Tibial nerve (tissue), 4 donors: Measurements from ENCODE around the gene ZBTB40. TPM values are rescaled to one million over a fixed set of nuclear protein-coding genes. Genes with fewer than 3 reads are reported as not detected.

Experiments
- DNase-seq, 2 donors: peaks; one replicate each; pipeline ENCODE4 v3.0.0-alpha.2; 2019; ENCODE audit warnings: low spot score in 2 of 2
- H3K27ac ChIP-seq, 4 donors: fragments of 200-600 bp; sonication (generic) in 3 of 4; one replicate each; pipeline ENCODE4 v1.5.1; 2017 to 2019; ENCODE audit warnings: mild to moderate bottlenecking in 1 of 4
- H3K27me3 ChIP-seq, 2 donors: fragments of 200-600 bp; sonication (generic) in 1 of 2; one replicate each; pipeline versions ENCODE4 v1.5.1 to v1.6.0; 2017 to 2019
- H3K36me3 ChIP-seq, 3 donors: fragments of 200-600 bp; sonication (generic); one replicate each; pipeline ENCODE4 v1.5.1; 2018 to 2019
- H3K4me1 ChIP-seq, 4 donors: fragments of 200-600 bp; sonication (generic) in 3 of 4; one replicate each; pipeline ENCODE4 v1.5.1; 2017 to 2019
- H3K4me3 ChIP-seq, 4 donors: fragments of 200-600 bp; sonication (generic) in 3 of 4; one replicate each; pipeline ENCODE4 v1.5.1; 2017 to 2019; ENCODE audit warnings: mild to moderate bottlenecking in 1 of 4, moderate library complexity in 1 of 4
- H3K9me3 ChIP-seq, 4 donors: fragments of 200-600 bp; sonication (generic) in 3 of 4; one replicate each; pipeline ENCODE4 v1.5.1; 2017 to 2019
- EP300 ChIP-seq, 2 donors: sonication (generic); formaldehyde crosslinking; IDR thresholded peaks; one replicate each; pipeline ENCODE4 v1.6.1; 2017; ENCODE audit warnings: antibody characterized with exemption in 2 of 2, mild to moderate bottlenecking in 1 of 2
- POLR2A ChIP-seq, 2 donors: fragments of 450-650 bp; IDR thresholded peaks; one replicate each; pipeline ENCODE4 v1.6.1; 2017; ENCODE audit warnings: antibody characterized with exemption in 2 of 2, mild to moderate bottlenecking in 2 of 2, moderate library complexity in 2 of 2
- WGBS, 2 donors: methylation state at CpG; one replicate each; pipeline ENCODE4 v1.1.5; 2018; 5-methylcytosine and 5-hydroxymethylcytosine counted together
- total RNA-seq, 4 donors: library from RNA; depleted of rRNA; stranded (reverse); fragments of >200 nt; gene quantifications; one replicate each; pipeline ENCODE4 v1.1.0, GENCODE V29; 2016
- TF ChIP-seq, protein P1 (sequence below), 5 experiments: fragments of 200-600 bp in 3 of 5; fragments of 450-650 bp in 2 of 5; sonication (generic) in 3 of 5; IDR thresholded peaks; one replicate each; pipeline ENCODE4 v1.5.1; 2016 to 2019; ENCODE audit warnings: antibody characterized with exemption in 5 of 5, mild to moderate bottlenecking in 3 of 5, moderate library complexity in 2 of 5

ZBTB40 gene
- total RNA-seq, 4 donors from 2014 or later, result 17.8 to 21.2 (median 18.2) TPM

DNA sequence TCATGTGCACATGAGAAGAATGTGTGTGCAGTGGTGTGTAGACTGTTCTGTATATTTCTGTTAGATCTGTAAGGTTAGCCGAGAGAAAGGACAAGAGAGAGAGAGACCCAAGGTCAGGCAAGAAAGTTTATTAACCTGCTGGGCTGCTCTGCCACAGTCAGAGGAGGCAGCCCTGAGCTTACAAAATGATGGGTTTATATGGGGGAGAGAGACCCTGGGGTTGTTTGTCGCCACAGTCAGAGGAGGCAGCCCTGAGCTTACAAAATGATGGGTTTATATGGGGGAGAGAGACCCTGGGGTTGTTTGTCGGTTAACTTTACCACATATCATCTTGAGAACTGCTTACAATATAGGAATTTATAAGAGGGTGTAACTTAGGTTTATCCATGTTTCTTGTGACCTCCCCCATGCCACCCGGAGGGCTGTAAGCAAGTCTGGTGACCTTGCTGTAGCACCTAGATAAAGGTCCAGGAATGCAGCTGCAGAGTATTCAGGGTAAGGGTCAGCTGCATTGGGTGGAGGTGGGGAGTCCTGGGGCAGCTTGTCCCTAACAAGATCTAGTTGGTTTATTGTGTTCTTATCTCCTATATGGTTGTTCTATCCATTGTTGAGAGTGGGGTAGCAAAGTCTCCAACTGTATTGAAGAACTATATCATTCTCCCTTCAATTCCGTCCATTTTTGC lies 9.3 kb upstream of the ZBTB40 start:
- no peaks in the 10 kb centered on the region for H3K4me1 ChIP-seq
- TF ChIP-seq EP300 (IDR thresholded peaks at IDR 0.05) (no peak), POLR2A (IDR thresholded peaks at IDR 0.05) (no peak)
- TF ChIP-seq, protein P1, sequence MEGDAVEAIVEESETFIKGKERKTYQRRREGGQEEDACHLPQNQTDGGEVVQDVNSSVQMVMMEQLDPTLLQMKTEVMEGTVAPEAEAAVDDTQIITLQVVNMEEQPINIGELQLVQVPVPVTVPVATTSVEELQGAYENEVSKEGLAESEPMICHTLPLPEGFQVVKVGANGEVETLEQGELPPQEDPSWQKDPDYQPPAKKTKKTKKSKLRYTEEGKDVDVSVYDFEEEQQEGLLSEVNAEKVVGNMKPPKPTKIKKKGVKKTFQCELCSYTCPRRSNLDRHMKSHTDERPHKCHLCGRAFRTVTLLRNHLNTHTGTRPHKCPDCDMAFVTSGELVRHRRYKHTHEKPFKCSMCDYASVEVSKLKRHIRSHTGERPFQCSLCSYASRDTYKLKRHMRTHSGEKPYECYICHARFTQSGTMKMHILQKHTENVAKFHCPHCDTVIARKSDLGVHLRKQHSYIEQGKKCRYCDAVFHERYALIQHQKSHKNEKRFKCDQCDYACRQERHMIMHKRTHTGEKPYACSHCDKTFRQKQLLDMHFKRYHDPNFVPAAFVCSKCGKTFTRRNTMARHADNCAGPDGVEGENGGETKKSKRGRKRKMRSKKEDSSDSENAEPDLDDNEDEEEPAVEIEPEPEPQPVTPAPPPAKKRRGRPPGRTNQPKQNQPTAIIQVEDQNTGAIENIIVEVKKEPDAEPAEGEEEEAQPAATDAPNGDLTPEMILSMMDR (IDR thresholded peaks at IDR 0.05), result no peak
- no peak overlapping the region for H3K4me3 ChIP-seq
- 41 to 55% methylated on average over 5 of the region's 5 CpGs for WGBS, 2 donors
- no peak overlapping the region for H3K27ac ChIP-seq
- peaks cover 0 to 37% (median 11%) of the 10 kb centered on the region in 4 donors for H3K9me3 ChIP-seq
- H3K36me3 ChIP-seq, result no peaks in the 10 kb centered on the region
- no peaks in the 10 kb centered on the region for H3K27me3 ChIP-seq
- no peak for DNase-seq

DNA sequence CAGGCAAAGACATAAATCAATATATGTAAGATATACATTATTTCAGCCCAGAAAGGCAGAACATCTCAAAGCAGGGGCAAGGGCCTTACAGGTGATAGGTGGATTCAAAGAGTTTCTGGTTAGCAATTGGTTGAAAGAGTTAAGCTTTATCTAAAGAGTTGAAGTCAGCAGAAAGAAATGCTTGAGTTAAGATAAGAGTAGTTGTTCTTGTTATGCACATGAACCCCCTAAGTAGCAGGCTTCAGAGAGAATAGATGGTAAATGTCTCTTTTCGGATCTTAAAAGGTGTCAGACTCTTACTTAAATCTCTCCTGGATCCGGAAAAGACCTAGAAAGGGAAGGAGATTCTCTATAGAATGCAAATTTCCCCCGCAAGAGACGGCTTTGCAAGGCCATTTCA lies 8.3 kb upstream of the ZBTB40 start:
- H3K9me3 ChIP-seq, result peaks cover 0 to 32% (median 11%) of the 10 kb centered on the region in 4 donors
- TF ChIP-seq POLR2A (IDR thresholded peaks at IDR 0.05) (no peak), EP300 (IDR thresholded peaks at IDR 0.05) (no peak)
- TF ChIP-seq, protein P1 (IDR thresholded peaks at IDR 0.05), result no peak
- DNase-seq, result no peak
- H3K27ac ChIP-seq, result no peak overlapping the region
- 71 to 75% methylated on average over 4 of the region's 4 CpGs for WGBS, 2 donors
- no peak overlapping the region for H3K4me3 ChIP-seq
- H3K36me3 ChIP-seq, result no peaks in the 10 kb centered on the region
- no peaks in the 10 kb centered on the region for H3K27me3 ChIP-seq
- H3K4me1 ChIP-seq, result peaks cover 0 to 6% (median 0%) of the 10 kb centered on the region in 4 donors

DNA sequence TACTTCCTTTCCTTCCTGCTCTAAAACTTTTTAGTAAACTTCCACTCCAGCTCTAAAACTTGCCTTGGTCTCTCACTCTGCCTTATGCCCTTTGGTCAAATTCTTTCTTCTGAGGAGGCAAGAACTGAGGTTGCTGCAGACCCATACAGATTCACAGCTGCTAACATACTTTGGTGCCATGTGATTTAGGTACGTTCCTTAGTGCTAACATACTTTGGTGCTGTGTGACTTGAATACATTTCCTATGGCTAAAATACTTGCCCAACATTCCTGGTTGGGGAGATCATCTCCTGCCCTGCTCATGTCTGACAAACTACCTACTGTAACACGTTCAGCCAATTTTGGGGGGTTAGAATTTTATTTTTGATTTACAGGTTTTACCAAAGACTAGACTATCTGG lies 6.8 kb upstream of the ZBTB40 start:
- Histone ChIP-seq H3K9me3 (peaks cover 0 to 18% (median 6%) of the 10 kb centered on the region in 4 donors), H3K36me3 (no peaks in the 10 kb centered on the region), H3K27ac (no peak overlapping the region), H3K4me3 (no peak overlapping the region), H3K27me3 (no peaks in the 10 kb centered on the region), H3K4me1 (peaks cover 0 to 6% (median 0%) of the 10 kb centered on the region in 4 donors)
- 82 to 88% methylated on average over 2 of the region's 2 CpGs for WGBS, 2 donors
- no peak for DNase-seq
- no peak for TF ChIP-seq EP300 (IDR thresholded peaks at IDR 0.05)
- TF ChIP-seq, protein P1 (IDR thresholded peaks at IDR 0.05), result no peak
- TF ChIP-seq POLR2A (IDR thresholded peaks at IDR 0.05), result no peak

DNA sequence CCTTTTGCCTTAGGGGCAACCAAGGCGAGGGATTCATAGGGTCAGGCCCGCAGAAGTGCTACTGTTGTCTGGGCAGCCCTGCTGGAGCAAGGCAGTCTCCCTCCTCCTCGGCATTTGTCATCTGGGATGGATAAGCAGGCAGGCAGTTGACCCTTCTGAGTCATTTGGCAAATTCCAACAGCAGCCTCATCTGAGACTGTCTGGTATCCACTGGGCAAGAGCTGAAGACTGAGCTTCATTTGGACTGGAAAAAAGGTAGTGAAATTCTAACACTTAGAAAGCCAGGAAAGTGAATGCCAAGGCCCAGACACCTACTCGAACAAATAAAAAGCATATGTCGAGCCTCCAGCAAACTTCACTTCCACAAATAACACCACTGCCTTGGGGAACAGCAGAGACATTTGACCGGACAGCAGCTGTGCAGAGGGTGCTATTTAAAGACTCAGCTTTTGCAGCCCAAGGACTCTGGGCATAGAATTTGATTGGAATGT lies 4.0 kb upstream of the ZBTB40 start:
- DNase-seq, result no peak
- TF ChIP-seq, protein P1 (IDR thresholded peaks at IDR 0.05), result no peak
- TF ChIP-seq EP300 (IDR thresholded peaks at IDR 0.05) (no peak), POLR2A (IDR thresholded peaks at IDR 0.05) (no peak)
- H3K27me3 ChIP-seq, result no peaks in the 10 kb centered on the region
- peaks cover 0 to 15% (median 3%) of the 10 kb centered on the region in 4 donors for H3K4me1 ChIP-seq
- peak overlapping the region in 1 of 4 donors; percentile 9 for H3K27ac ChIP-seq
- 17 to 27% methylated on average over 6 of the region's 6 CpGs for WGBS, 2 donors
- no peaks in the 10 kb centered on the region for H3K9me3 ChIP-seq
- no peak overlapping the region for H3K4me3 ChIP-seq
- H3K36me3 ChIP-seq, result no peaks in the 10 kb centered on the region

DNA sequence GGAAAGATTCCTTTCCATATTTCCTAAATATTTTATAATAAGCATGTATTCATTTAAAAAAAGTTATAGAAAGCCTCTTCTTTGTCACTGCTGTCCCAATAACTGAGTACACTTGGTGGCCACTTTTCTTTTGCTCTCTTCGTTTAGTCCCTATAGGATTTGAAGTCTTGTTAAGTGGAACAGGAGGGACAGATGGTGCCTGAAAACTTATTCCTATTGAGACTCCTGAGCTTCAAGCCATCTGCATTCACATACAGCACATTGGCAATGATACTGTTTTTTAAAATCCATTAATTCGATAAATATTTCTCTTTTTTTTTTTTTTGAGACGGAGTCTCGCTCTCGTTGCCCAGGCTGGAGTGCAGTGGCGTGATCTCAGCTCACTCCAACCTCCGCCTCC lies 2.0 kb upstream of the ZBTB40 start:
- H3K27ac ChIP-seq, result no peak overlapping the region
- H3K4me3 ChIP-seq, result no peak overlapping the region
- 94 to 97% methylated on average over 7 of the region's 7 CpGs for WGBS, 2 donors
- TF ChIP-seq EP300 (IDR thresholded peaks at IDR 0.05) (no peak), POLR2A (IDR thresholded peaks at IDR 0.05) (no peak)
- TF ChIP-seq, protein P1 (IDR thresholded peaks at IDR 0.05), result no peak
- DNase-seq, result no peak
- H3K4me1 ChIP-seq, result peaks cover 0 to 27% (median 7%) of the 10 kb centered on the region in 4 donors
- H3K9me3 ChIP-seq, result no peaks in the 10 kb centered on the region
- no peaks in the 10 kb centered on the region for H3K27me3 ChIP-seq
- no peaks in the 10 kb centered on the region for H3K36me3 ChIP-seq
